HepG2 (cell line): Measurements from ENCODE around the gene CD163L1. TPM values are rescaled to one million over a fixed set of nuclear protein-coding genes. Genes with fewer than 3 reads are reported as not detected.
A peak's percentile ranks its signal among the peaks of the same experiment; 100 is the strongest.

Experiments
- FOXO1 ChIP-seq: sonication (generic); formaldehyde crosslinking; IDR thresholded peaks from 2 replicates; pipeline ENCODE4 v1.4.0; 2020; ENCODE audit warnings: missing genetic modification reagents
- GTF3A ChIP-seq: sonication (generic); formaldehyde crosslinking; conservative IDR thresholded peaks from 2 replicates; pipeline ENCODE4 v1.4.0; 2020; ENCODE audit warnings: mild to moderate bottlenecking, missing genetic modification reagents
- HDAC1 ChIP-seq: sonication (generic); formaldehyde crosslinking; IDR thresholded peaks from 2 replicates; pipeline ENCODE4 v1.5.1; 2020; ENCODE audit warnings: mild to moderate bottlenecking, missing genetic modification reagents
- HMG20A ChIP-seq: IDR thresholded peaks from 2 replicates; pipeline ENCODE4 v1.6.1; 2016; ENCODE audit warnings: borderline replicate concordance
- IRF2 ChIP-seq: IDR thresholded peaks from 2 replicates; pipeline ENCODE4 v1.6.1; 2018; ENCODE audit warnings: missing genetic modification reagents, missing compliant biosample characterization
- KLF12 ChIP-seq: sonication (generic); formaldehyde crosslinking; IDR thresholded peaks from 2 replicates; pipeline ENCODE4 v1.4.0; 2020; ENCODE audit warnings: missing genetic modification reagents, borderline replicate concordance
- MAZ ChIP-seq, 2 experiments: sonication (generic) in 1 of 2; formaldehyde crosslinking in 1 of 2; IDR thresholded peaks; 2 replicates each; pipeline versions ENCODE4 v1.5.0 to v1.6.1; 2012 to 2020; ENCODE audit warnings: low read depth in 2 of 2, mild to moderate bottlenecking in 2 of 2, borderline replicate concordance in 1 of 2, improper control_type of control experiment in 1 of 2, low read length in 1 of 2, missing genetic modification reagents in 1 of 2, moderate library complexity in 1 of 2
- NFKBIZ ChIP-seq: IDR thresholded peaks from 2 replicates; pipeline ENCODE4 v1.6.1; 2018; ENCODE audit warnings: missing genetic modification reagents, missing compliant biosample characterization
- NKX3-1 ChIP-seq: sonication (generic); formaldehyde crosslinking; IDR thresholded peaks from 2 replicates; pipeline ENCODE4 v1.5.0; 2020; ENCODE audit warnings: missing genetic modification reagents
- NR2F1 ChIP-seq, 2 experiments: fragments of 450-650 bp in 1 of 2; formaldehyde crosslinking in 1 of 2; IDR thresholded peaks; 2 replicates each; pipeline versions ENCODE4 v1.5.0 to v1.6.1; 2016 to 2020; ENCODE audit warnings: mild to moderate bottlenecking in 1 of 2, missing compliant biosample characterization in 1 of 2, missing genetic modification reagents in 1 of 2, moderate library complexity in 1 of 2
- RFXAP ChIP-seq: sonication (generic); formaldehyde crosslinking; IDR thresholded peaks from 2 replicates; pipeline ENCODE4 v1.4.0; 2020; ENCODE audit warnings: missing genetic modification reagents, borderline replicate concordance
- SALL1 ChIP-seq: sonication (generic); formaldehyde crosslinking; IDR thresholded peaks from 2 replicates; pipeline ENCODE4 v1.8.0; 2022; ENCODE audit warnings: mild to moderate bottlenecking, missing genetic modification reagents
- SP5 ChIP-seq: IDR thresholded peaks from 2 replicates; pipeline ENCODE4 v1.6.1; 2016; ENCODE audit warnings: low read depth, borderline replicate concordance
- TRIM24 ChIP-seq: sonication (generic); formaldehyde crosslinking; IDR thresholded peaks from 2 replicates; pipeline ENCODE4 v1.8.0; 2022; ENCODE audit warnings: mild to moderate bottlenecking, missing genetic modification reagents
- XRCC5 ChIP-seq: fragments of 200-400 bp; formaldehyde crosslinking; optimal IDR thresholded peaks from 2 replicates; pipeline ENCODE3; 2017; ENCODE audit warnings: mild to moderate bottlenecking, low read length
- ZNF589 ChIP-seq: sonication (generic); formaldehyde crosslinking; conservative IDR thresholded peaks from 2 replicates; pipeline ENCODE4 v1.8.0; 2022; ENCODE audit warnings: mild to moderate bottlenecking, moderate library complexity, missing genetic modification reagents
- ZNF616 ChIP-seq: sonication (generic); formaldehyde crosslinking; IDR thresholded peaks from 2 replicates; pipeline ENCODE4 v1.5.0; 2020; ENCODE audit warnings: low read depth, mild to moderate bottlenecking, missing genetic modification reagents
- ZNF83 ChIP-seq: sonication (generic); formaldehyde crosslinking; IDR thresholded peaks from 2 replicates; pipeline ENCODE4 v1.4.0; 2020; ENCODE audit warnings: missing genetic modification reagents, mild to moderate bottlenecking, borderline replicate concordance
- ZSCAN20 ChIP-seq: sonication (generic); formaldehyde crosslinking; IDR thresholded peaks from 2 replicates; pipeline ENCODE4 v1.4.0; 2020; ENCODE audit warnings: missing genetic modification reagents, mild to moderate bottlenecking, borderline replicate concordance
- polyA plus RNA-seq, 8 experiments: library from polyadenylated mRNA; depleted of rRNA in 3 of 8; stranded (reverse) in 7 of 8; unstranded in 1 of 8; fragments of >200 nt; fragmentation: Illumina TruSeq in 4 of 8; extraction: Trizol in 4 of 8; gene quantifications; 2 replicates each; pipeline versions ENCODE4 v1.2.1 to v1.2.3, GENCODE V29; 2011 to 2016; ENCODE audit warnings: low read depth in 4 of 8, missing spikeins in 1 of 8, mixed read lengths in 1 of 8; ENCODE audit not compliant: insufficient read depth in 1 of 8
- total RNA-seq, 5 experiments: library from RNA; depleted of rRNA; stranded (reverse); fragments of >200 nt; fragmentation: Illumina TruSeq; extraction: Trizol; gene quantifications; 2 replicates each; pipeline ENCODE4 v1.2.3, GENCODE V29; 2016; ENCODE audit warnings: low read depth in 1 of 5
- TF ChIP-seq, protein P1 (sequence below): sonication (generic); formaldehyde crosslinking; IDR thresholded peaks from 2 replicates; pipeline ENCODE4; 2020; ENCODE audit warnings: missing genetic modification reagents, mild to moderate bottlenecking, borderline replicate concordance
- TF ChIP-seq, protein P2 (sequence below): sonication (generic); formaldehyde crosslinking; IDR thresholded peaks from 2 replicates; pipeline ENCODE4 v1.5.1; 2020; ENCODE audit warnings: mild to moderate bottlenecking, missing genetic modification reagents, moderate library complexity
- TF ChIP-seq, protein P3 (sequence below), 2 experiments: IDR thresholded peaks; 2 replicates each; pipeline ENCODE4 v1.6.1; 2011 to 2012; ENCODE audit warnings: low read length in 2 of 2, borderline replicate concordance in 1 of 2, low read depth in 1 of 2, mild to moderate bottlenecking in 1 of 2, moderate library complexity in 1 of 2
- TF ChIP-seq, protein P4 (sequence below): sonication (generic); formaldehyde crosslinking; IDR thresholded peaks from 2 replicates; pipeline ENCODE4 v1.8.1; 2023; ENCODE audit warnings: mild to moderate bottlenecking, missing genetic modification reagents

CD163L1 gene
- total and polyA plus RNA-seq, 2 of the 13 experiments (the other 11 are each of a cell fraction or from before 2014, with no cell fraction given), result 3.4 to 6.8 TPM

DNA sequence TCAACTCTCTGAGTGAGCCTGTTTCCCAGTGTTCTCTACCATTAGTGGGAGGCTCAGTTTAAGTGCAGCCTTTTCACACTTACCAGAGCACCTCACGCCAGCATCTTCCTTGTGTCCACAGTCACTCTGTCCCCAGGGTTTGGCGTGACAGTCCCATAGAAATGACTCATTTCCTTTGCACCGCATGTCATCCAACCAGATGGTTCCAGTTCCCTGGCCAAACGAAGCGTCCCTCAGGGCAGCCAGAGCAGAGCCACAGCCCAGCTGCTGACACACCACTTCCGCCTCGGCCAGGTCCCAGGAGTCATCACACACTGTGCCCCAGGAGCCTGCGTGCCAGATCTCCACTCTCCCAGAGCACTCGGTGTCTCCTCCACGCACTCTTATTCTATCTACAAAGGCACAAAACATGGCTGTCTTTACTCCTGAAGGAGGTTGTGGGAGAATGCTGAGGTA, 74.7 kb downstream of the CD163L1 start (continued):
- TF ChIP-seq SP5 (CRISPR knock-in tag), result no peak
- no peak for TF ChIP-seq NKX3-1
- no peak for TF ChIP-seq MAZ (IDR thresholded peaks at IDR 0.05; ENCODE audit: borderline replicate concordance, low read depth, low read length)
- no peak for TF ChIP-seq MAZ (CRISPR knock-in tag; IDR thresholded peaks at IDR 0.05; ENCODE audit: low read depth)
- TF ChIP-seq FOXO1 (CRISPR knock-in tag), result no peak
- TF ChIP-seq ZNF83 (CRISPR knock-in tag), result no peak
- TF ChIP-seq TRIM24 (CRISPR knock-in tag), result no peak
- no peak for TF ChIP-seq KLF12 (CRISPR knock-in tag)
- TF ChIP-seq, protein P1, sequence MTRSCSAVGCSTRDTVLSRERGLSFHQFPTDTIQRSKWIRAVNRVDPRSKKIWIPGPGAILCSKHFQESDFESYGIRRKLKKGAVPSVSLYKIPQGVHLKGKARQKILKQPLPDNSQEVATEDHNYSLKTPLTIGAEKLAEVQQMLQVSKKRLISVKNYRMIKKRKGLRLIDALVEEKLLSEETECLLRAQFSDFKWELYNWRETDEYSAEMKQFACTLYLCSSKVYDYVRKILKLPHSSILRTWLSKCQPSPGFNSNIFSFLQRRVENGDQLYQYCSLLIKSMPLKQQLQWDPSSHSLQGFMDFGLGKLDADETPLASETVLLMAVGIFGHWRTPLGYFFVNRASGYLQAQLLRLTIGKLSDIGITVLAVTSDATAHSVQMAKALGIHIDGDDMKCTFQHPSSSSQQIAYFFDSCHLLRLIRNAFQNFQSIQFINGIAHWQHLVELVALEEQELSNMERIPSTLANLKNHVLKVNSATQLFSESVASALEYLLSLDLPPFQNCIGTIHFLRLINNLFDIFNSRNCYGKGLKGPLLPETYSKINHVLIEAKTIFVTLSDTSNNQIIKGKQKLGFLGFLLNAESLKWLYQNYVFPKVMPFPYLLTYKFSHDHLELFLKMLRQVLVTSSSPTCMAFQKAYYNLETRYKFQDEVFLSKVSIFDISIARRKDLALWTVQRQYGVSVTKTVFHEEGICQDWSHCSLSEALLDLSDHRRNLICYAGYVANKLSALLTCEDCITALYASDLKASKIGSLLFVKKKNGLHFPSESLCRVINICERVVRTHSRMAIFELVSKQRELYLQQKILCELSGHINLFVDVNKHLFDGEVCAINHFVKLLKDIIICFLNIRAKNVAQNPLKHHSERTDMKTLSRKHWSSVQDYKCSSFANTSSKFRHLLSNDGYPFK (CRISPR knock-in tag), result peak; percentile 79; the same call in 1 of the 2 replicates
- TF ChIP-seq XRCC5, result no peak
- no peak for TF ChIP-seq HMG20A (CRISPR knock-in tag)
- no peak for TF ChIP-seq HDAC1 (CRISPR knock-in tag)
- TF ChIP-seq RFXAP (CRISPR knock-in tag), result no peak
- no peak for TF ChIP-seq GTF3A
- TF ChIP-seq, protein P2, sequence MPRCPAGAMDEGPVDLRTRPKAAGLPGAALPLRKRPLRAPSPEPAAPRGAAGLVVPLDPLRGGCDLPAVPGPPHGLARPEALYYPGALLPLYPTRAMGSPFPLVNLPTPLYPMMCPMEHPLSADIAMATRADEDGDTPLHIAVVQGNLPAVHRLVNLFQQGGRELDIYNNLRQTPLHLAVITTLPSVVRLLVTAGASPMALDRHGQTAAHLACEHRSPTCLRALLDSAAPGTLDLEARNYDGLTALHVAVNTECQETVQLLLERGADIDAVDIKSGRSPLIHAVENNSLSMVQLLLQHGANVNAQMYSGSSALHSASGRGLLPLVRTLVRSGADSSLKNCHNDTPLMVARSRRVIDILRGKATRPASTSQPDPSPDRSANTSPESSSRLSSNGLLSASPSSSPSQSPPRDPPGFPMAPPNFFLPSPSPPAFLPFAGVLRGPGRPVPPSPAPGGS (CRISPR knock-in tag), result no peak
- no peak for TF ChIP-seq ZNF589
- no peak for TF ChIP-seq NR2F1 (CRISPR knock-in tag; IDR thresholded peaks at IDR 0.05)
- TF ChIP-seq, protein P3, sequence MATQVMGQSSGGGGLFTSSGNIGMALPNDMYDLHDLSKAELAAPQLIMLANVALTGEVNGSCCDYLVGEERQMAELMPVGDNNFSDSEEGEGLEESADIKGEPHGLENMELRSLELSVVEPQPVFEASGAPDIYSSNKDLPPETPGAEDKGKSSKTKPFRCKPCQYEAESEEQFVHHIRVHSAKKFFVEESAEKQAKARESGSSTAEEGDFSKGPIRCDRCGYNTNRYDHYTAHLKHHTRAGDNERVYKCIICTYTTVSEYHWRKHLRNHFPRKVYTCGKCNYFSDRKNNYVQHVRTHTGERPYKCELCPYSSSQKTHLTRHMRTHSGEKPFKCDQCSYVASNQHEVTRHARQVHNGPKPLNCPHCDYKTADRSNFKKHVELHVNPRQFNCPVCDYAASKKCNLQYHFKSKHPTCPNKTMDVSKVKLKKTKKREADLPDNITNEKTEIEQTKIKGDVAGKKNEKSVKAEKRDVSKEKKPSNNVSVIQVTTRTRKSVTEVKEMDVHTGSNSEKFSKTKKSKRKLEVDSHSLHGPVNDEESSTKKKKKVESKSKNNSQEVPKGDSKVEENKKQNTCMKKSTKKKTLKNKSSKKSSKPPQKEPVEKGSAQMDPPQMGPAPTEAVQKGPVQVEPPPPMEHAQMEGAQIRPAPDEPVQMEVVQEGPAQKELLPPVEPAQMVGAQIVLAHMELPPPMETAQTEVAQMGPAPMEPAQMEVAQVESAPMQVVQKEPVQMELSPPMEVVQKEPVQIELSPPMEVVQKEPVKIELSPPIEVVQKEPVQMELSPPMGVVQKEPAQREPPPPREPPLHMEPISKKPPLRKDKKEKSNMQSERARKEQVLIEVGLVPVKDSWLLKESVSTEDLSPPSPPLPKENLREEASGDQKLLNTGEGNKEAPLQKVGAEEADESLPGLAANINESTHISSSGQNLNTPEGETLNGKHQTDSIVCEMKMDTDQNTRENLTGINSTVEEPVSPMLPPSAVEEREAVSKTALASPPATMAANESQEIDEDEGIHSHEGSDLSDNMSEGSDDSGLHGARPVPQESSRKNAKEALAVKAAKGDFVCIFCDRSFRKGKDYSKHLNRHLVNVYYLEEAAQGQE (IDR thresholded peaks at IDR 0.05; ENCODE audit: borderline replicate concordance in 1 of 2, low read depth in 1 of 2, low read length in 2 of 2), result no peak
- TF ChIP-seq IRF2 (CRISPR knock-in tag), result no peak
- no peak for TF ChIP-seq ZNF616 (CRISPR knock-in tag)
- no peak for TF ChIP-seq NFKBIZ (CRISPR knock-in tag)
- TF ChIP-seq SALL1 (CRISPR knock-in tag), result peak; percentile 40; the same call in 1 of the 2 replicates
- TF ChIP-seq, protein P4, sequence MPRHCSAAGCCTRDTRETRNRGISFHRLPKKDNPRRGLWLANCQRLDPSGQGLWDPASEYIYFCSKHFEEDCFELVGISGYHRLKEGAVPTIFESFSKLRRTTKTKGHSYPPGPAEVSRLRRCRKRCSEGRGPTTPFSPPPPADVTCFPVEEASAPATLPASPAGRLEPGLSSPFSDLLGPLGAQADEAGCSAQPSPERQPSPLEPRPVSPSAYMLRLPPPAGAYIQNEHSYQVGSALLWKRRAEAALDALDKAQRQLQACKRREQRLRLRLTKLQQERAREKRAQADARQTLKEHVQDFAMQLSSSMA (CRISPR knock-in tag), result no peak
- no peak for TF ChIP-seq ZSCAN20 (CRISPR knock-in tag)
